Glomerular endothelial cell (primary cell): ENCODE measurements around the gene KHDC1. TPM values are rescaled to one million over a fixed set of nuclear protein-coding genes. Genes with fewer than 3 reads are reported as not detected.

Experiments used
- total RNA-seq: library from RNA; depleted of rRNA; stranded (reverse); fragments of >200 nt; gene quantifications from 2 replicates; pipeline ENCODE4 v1.2.3, GENCODE V29; 2015

The KHDC1 gene
- total RNA-seq, 1 donor from 2014 or later, result 2.9 TPM

Other genes starting within 250 kb of the KHDC1 start
- not detected in 2 replicates for gene KHDC1L, start 37.7 kb downstream of the KHDC1 start, total RNA-seq
- gene DPPA5, start 91.1 kb upstream of the KHDC1 start, total RNA-seq, result not detected in 2 replicates
- gene KHDC3L, start 99.5 kb upstream of the KHDC1 start, total RNA-seq, result not detected in 2 replicates
- not detected in 2 replicates for gene OOEP, start 106.7 kb upstream of the KHDC1 start, total RNA-seq
- gene DDX43, start 131.6 kb upstream of the KHDC1 start, total RNA-seq, result 1.2 TPM in 1 of 2 replicates, not detected in the other
- gene CGAS, start 189.1 kb upstream of the KHDC1 start, total RNA-seq, result 3.4 and 7.7 TPM in 2 replicates
- 17.7 and 18.3 TPM in 2 replicates for gene MTO1, start 198.5 kb upstream of the KHDC1 start, total RNA-seq